ENCODE data around the gene MATN4. TPM values are rescaled to one million over a fixed set of nuclear protein-coding genes. Genes with fewer than 3 reads are reported as not detected.

Gene MATN4
- total RNA-seq, 2 donors from 2014 or later, result 0.34 TPM; not detected in 1

GRCh38 chr20:45253261-45253660 lies 54.8 kb downstream of the MATN4 start:
- H3K9me3 ChIP-seq, result no peaks in the 10 kb centered on the region
- no peak for TF ChIP-seq CTCF (IDR thresholded peaks at IDR 0.05)
- no peak for TF ChIP-seq POLR2AphosphoS5 (IDR thresholded peaks at IDR 0.05)
- no peak for TF ChIP-seq POLR2A (IDR thresholded peaks at IDR 0.05)
- H3K27me3 ChIP-seq (replicated peaks; ENCODE audit: insufficient read depth), result no peaks in the 10 kb centered on the region
- intact Hi-C loops (cut with DNase I), result no loop called here
- no peaks in the 10 kb centered on the region for H3K36me3 ChIP-seq
- no peaks in the 10 kb centered on the region for H3K4me1 ChIP-seq (replicated peaks)
- H3K27ac ChIP-seq, result no peak overlapping the region
- DNase-seq (ENCODE audit: low spot score), result no peak
- 94% methylated on average over 4 of the region's 4 CpGs for WGBS
- H3K4me3 ChIP-seq, result no peak overlapping the region

- WGBS, result 30% methylated on average over 5 of the region's 5 CpGs
Observed at GRCh38 chr20:45251884-45252560, 56.1 kb downstream of the MATN4 start.

GRCh38 chr20:45248609-45249008 lies 59.5 kb downstream of the MATN4 start:
- H3K27ac ChIP-seq, result no peak overlapping the region
- no peaks in the 10 kb centered on the region for H3K4me1 ChIP-seq (replicated peaks)
- intact Hi-C loops (cut with DNase I), result no loop called here
- no peak for DNase-seq (ENCODE audit: low spot score)
- no peaks in the 10 kb centered on the region for H3K9me3 ChIP-seq
- TF ChIP-seq POLR2AphosphoS5 (IDR thresholded peaks at IDR 0.05) (no peak), CTCF (IDR thresholded peaks at IDR 0.05) (no peak), POLR2A (IDR thresholded peaks at IDR 0.05) (no peak)
- no peak overlapping the region for H3K4me3 ChIP-seq
- H3K27me3 ChIP-seq (replicated peaks; ENCODE audit: insufficient read depth), result no peaks in the 10 kb centered on the region
- H3K36me3 ChIP-seq, result no peaks in the 10 kb centered on the region

More at GRCh38 chr20:45251884-45252560, 56.1 kb downstream of the MATN4 start:
- Histone ChIP-seq H3K36me3 (no peaks in the 10 kb centered on the region), H3K9me3 (no peaks in the 10 kb centered on the region), H3K4me1 (replicated peaks) (no peaks in the 10 kb centered on the region), H3K27ac (no peak overlapping the region), H3K27me3 (replicated peaks; ENCODE audit: insufficient read depth) (no peaks in the 10 kb centered on the region), H3K4me3 (no peak overlapping the region)
- no peak for TF ChIP-seq POLR2A (IDR thresholded peaks at IDR 0.05)
- TF ChIP-seq POLR2AphosphoS5 (IDR thresholded peaks at IDR 0.05), result no peak
- TF ChIP-seq CTCF (IDR thresholded peaks at IDR 0.05), result no peak
- no peak for DNase-seq (ENCODE audit: low spot score)
- intact Hi-C loops (cut with DNase I), result no loop called here

- no peak for DNase-seq (ENCODE audit: low spot score)
- intact Hi-C loops (cut with DNase I), result no loop called here
- no peak overlapping the region for H3K4me3 ChIP-seq
- H3K27me3 ChIP-seq (replicated peaks; ENCODE audit: insufficient read depth), result no peaks in the 10 kb centered on the region
- WGBS, result 78% methylated on average over 1 of the region's 1 CpG
- TF ChIP-seq POLR2A (IDR thresholded peaks at IDR 0.05) (no peak), CTCF (IDR thresholded peaks at IDR 0.05) (no peak), POLR2AphosphoS5 (IDR thresholded peaks at IDR 0.05) (no peak)
- no peaks in the 10 kb centered on the region for H3K4me1 ChIP-seq (replicated peaks)
- H3K27ac ChIP-seq, result no peak overlapping the region
- no peaks in the 10 kb centered on the region for H3K9me3 ChIP-seq
- H3K36me3 ChIP-seq, result no peaks in the 10 kb centered on the region
Observed at GRCh38 chr20:45247865-45248264, 60.2 kb downstream of the MATN4 start.

GRCh38 chr20:45246109-45246508 lies 62.0 kb downstream of the MATN4 start:
- Histone ChIP-seq H3K36me3 (no peaks in the 10 kb centered on the region), H3K27ac (no peak overlapping the region), H3K4me3 (no peak overlapping the region), H3K9me3 (no peaks in the 10 kb centered on the region), H3K27me3 (replicated peaks; ENCODE audit: insufficient read depth) (no peaks in the 10 kb centered on the region), H3K4me1 (replicated peaks) (no peaks in the 10 kb centered on the region)
- no peak for DNase-seq (ENCODE audit: low spot score)
- TF ChIP-seq POLR2A (IDR thresholded peaks at IDR 0.05) (no peak), POLR2AphosphoS5 (IDR thresholded peaks at IDR 0.05) (no peak), CTCF (IDR thresholded peaks at IDR 0.05) (no peak)
- 43% methylated on average over 6 of the region's 6 CpGs for WGBS
- intact Hi-C loops (cut with DNase I), result no loop called here

Data from prostate gland (tissue), 2 donors.